A549 (cell line): ENCODE measurements around the gene FUT8. TPM values are rescaled to one million over a fixed set of nuclear protein-coding genes. Genes with fewer than 3 reads are reported as not detected.

ENCODE experiments used
- ATAC-seq, 2 experiments: fragments of 200-7000 bp in 1 of 2; fragments of >200 bp in 1 of 2; cut with Nextera tagmentation in 1 of 2; cut with Tn5 transposase in 1 of 2; 3 replicates each; pipeline versions ENCODE4 v1.8.0 to v1.9.1; 2018 to 2020; ENCODE audit warnings: mild to moderate bottlenecking in 1 of 2, moderate library complexity in 1 of 2
- CTCF ChIA-PET: fragments of 300-600 bp; sonication (Branson Sonifier 250); formaldehyde crosslinking; extraction: SDS; loops from one replicate; lab custom pipeline; 2021; ENCODE audit warnings: antibody characterized with exemption, inconsistent platforms; lab: Yijun Ruan, JAX
- POLR2A ChIA-PET: fragments of 350-600 bp; formaldehyde crosslinking; extraction: SDS; loops from one replicate; lab custom pipeline; 2021; ENCODE audit warnings: antibody characterized with exemption, inconsistent platforms; lab: Yijun Ruan, JAX
- DNase-seq, 2 experiments: peaks; one replicate each; pipeline versions ENCODE4 v3.0.0 to v3.0.0-alpha.2; 2011 to 2016; ENCODE audit warnings: low read depth in 1 of 2, low spot score in 1 of 2
- FAIRE-seq: peaks from 2 replicates; lab custom pipeline; 2011; peaks lifted over from hg19 to GRCh38; lab: Jason Lieb, UNC
- H3K27ac ChIP-seq, 2 experiments: fragments of >200 bp; sonication (Bioruptor Twin); formaldehyde crosslinking; 3 replicates each; pipeline ENCODE4 v1.5.1; 2016 to 2017
- H3K4me1 ChIP-seq: fragments of >200 bp; sonication (Bioruptor Twin); formaldehyde crosslinking; 3 replicates; pipeline ENCODE4 v1.6.1; 2016
- H3K4me2 ChIP-seq: fragments of >200 bp; sonication (Bioruptor Twin); formaldehyde crosslinking; 3 replicates; pipeline ENCODE4 v1.6.1; 2016
- H3K4me3 ChIP-seq: fragments of >200 bp; sonication (Bioruptor Twin); formaldehyde crosslinking; 3 replicates; pipeline ENCODE4 v1.5.1; 2016
- H3K9me3 ChIP-seq: fragments of >200 bp; sonication (Bioruptor Twin); formaldehyde crosslinking; 3 replicates; pipeline ENCODE4 v1.6.1; 2016
- CBX2 ChIP-seq: fragments of 200-600 bp; sonication (generic); IDR thresholded peaks from 2 replicates; pipeline ENCODE4 v1.6.1; 2016; ENCODE audit warnings: low read depth, mild to moderate bottlenecking, borderline replicate concordance
- CEBPB ChIP-seq, 2 experiments: fragments of >200 bp in 1 of 2; sonication (Bioruptor Twin) in 1 of 2; formaldehyde crosslinking in 1 of 2; IDR thresholded peaks; 2 replicates each; pipeline ENCODE4 v1.6.1; 2012 to 2016
- EHMT2 ChIP-seq: fragments of 200-600 bp; sonication (generic); IDR thresholded peaks from 2 replicates; pipeline ENCODE4 v1.6.1; 2016; ENCODE audit warnings: antibody characterized with exemption, low read depth, mild to moderate bottlenecking, moderate library complexity
- ELK1 ChIP-seq: fragments of 150-350 bp; IDR thresholded peaks from 2 replicates; pipeline ENCODE4 v1.6.1; 2014; ENCODE audit warnings: low read depth, mild to moderate bottlenecking, low read length
- ESRRA ChIP-seq: fragments of 150-350 bp; IDR thresholded peaks from 2 replicates; pipeline ENCODE4 v1.6.1; 2014; ENCODE audit warnings: mild to moderate bottlenecking, low read length, borderline replicate concordance
- FOXS1 ChIP-seq: fragments of 250-450 bp; sonication (Bioruptor Pico); IDR thresholded peaks from 2 replicates; pipeline ENCODE4 v1.5.0; 2020; ENCODE audit warnings: mild to moderate bottlenecking, moderate library complexity
- GATA3 ChIP-seq: IDR thresholded peaks from 2 replicates; pipeline ENCODE4 v1.6.1; 2012; ENCODE audit warnings: borderline replicate concordance
- HEYL ChIP-seq: fragments of 250-450 bp; sonication (Bioruptor Pico); IDR thresholded peaks from 2 replicates; pipeline ENCODE4 v1.8.0; 2021; ENCODE audit warnings: mild to moderate bottlenecking, moderate library complexity
- JUN ChIP-seq, 2 experiments: fragments of >200 bp; sonication (Bioruptor Twin); formaldehyde crosslinking; IDR thresholded peaks; 2 replicates in 1 of 2; 3 replicates in 1 of 2; pipeline ENCODE4 v1.6.1; 2016 to 2017
- JUNB ChIP-seq: fragments of >200 bp; sonication (Bioruptor Twin); formaldehyde crosslinking; IDR thresholded peaks from 2 replicates; pipeline ENCODE4 v1.6.1; 2016
- KDM1A ChIP-seq: fragments of 200-600 bp; sonication (generic); IDR thresholded peaks from 2 replicates; pipeline ENCODE4 v1.6.1; 2016; ENCODE audit warnings: low read depth, mild to moderate bottlenecking
- MAZ ChIP-seq: fragments of 150-350 bp; IDR thresholded peaks from 2 replicates; pipeline ENCODE4 v1.6.1; 2014; ENCODE audit warnings: antibody characterized with exemption, low read depth, low read length, borderline replicate concordance
- MYC ChIP-seq: IDR thresholded peaks from 2 replicates; pipeline ENCODE4 v1.6.1; 2012; ENCODE audit warnings: mild to moderate bottlenecking, inconsistent platforms, low read length, improper control_type of control experiment, borderline replicate concordance
- NFE2L2 ChIP-seq: fragments of 150-350 bp; conservative IDR thresholded peaks from 2 replicates; pipeline ENCODE4 v1.6.1; 2014; ENCODE audit warnings: low read length
- POLR2A ChIP-seq: IDR thresholded peaks from 2 replicates; pipeline ENCODE4 v1.6.1; 2012; ENCODE audit warnings: mild to moderate bottlenecking, low read length
- POLR2AphosphoS2 ChIP-seq: conservative IDR thresholded peaks from 2 replicates; pipeline ENCODE4 v1.6.1; 2012; ENCODE audit warnings: low read length, improper control_type of control experiment, inconsistent platforms
- RAD21 ChIP-seq, 2 experiments: fragments of >200 bp in 1 of 2; sonication (Bioruptor Twin) in 1 of 2; formaldehyde crosslinking in 1 of 2; IDR thresholded peaks in 1 of 2; conservative IDR thresholded peaks in 1 of 2; 2 replicates in 1 of 2; 3 replicates in 1 of 2; pipeline ENCODE4 v1.6.1; 2012 to 2018; ENCODE audit warnings: inconsistent platforms in 1 of 2
- RARB ChIP-seq: fragments of 250-450 bp; sonication (Bioruptor Pico); IDR thresholded peaks from 2 replicates; pipeline ENCODE4 v1.8.0; 2021; ENCODE audit warnings: mild to moderate bottlenecking, moderate library complexity
- RCOR1 ChIP-seq: fragments of 150-350 bp; IDR thresholded peaks from 2 replicates; pipeline ENCODE4 v1.6.1; 2014; ENCODE audit warnings: antibody characterized with exemption, low read length, low read depth
- RFX5 ChIP-seq: fragments of 450-650 bp; IDR thresholded peaks from 2 replicates; pipeline ENCODE4 v1.7.1; 2014; ENCODE audit warnings: antibody characterized with exemption, mild to moderate bottlenecking, moderate library complexity
- SMC3 ChIP-seq: fragments of >200 bp; sonication (Bioruptor Twin); formaldehyde crosslinking; IDR thresholded peaks from 3 replicates; pipeline ENCODE4 v1.6.1; 2018; ENCODE audit warnings: inconsistent platforms
- TFCP2L1 ChIP-seq: fragments of 250-450 bp; sonication (Bioruptor Pico); IDR thresholded peaks from 2 replicates; pipeline ENCODE4 v1.5.0; 2021; ENCODE audit warnings: mild to moderate bottlenecking
- TP53 ChIP-seq: fragments of 250-450 bp; sonication (Bioruptor Pico); IDR thresholded peaks from 2 replicates; pipeline ENCODE4 v1.5.0; 2021; ENCODE audit warnings: mild to moderate bottlenecking, moderate library complexity
- ZFP36 ChIP-seq: fragments of 450-650 bp; IDR thresholded peaks from 2 replicates; pipeline ENCODE4 v1.6.1; 2014; ENCODE audit warnings: borderline replicate concordance; ENCODE audit not compliant: partially characterized antibody
- ZSCAN20 ChIP-seq: fragments of 250-450 bp; sonication (Bioruptor Pico); IDR thresholded peaks from 2 replicates; pipeline ENCODE4 v1.8.0; 2022; ENCODE audit warnings: mild to moderate bottlenecking, moderate library complexity
- whole genome bisulfite sequencing: methylation state at CpG from one replicate; pipeline ENCODE4 v1.1.6; 2017; ENCODE audit errors: missing lambda C conversion rate; 5-methylcytosine and 5-hydroxymethylcytosine counted together
- polyA plus RNA-seq, 4 experiments: library from polyadenylated mRNA; depleted of rRNA in 3 of 4; stranded (reverse); fragments of >200 nt; fragmentation: RNase III in 1 of 4; extraction: RNeasy Plus Mini Kit Qiagen cat#74134 plus additional on column Dnase treatment in 1 of 4; gene quantifications; 2 replicates in 3 of 4; 3 replicates in 1 of 4; pipeline ENCODE4 v1.2.3, GENCODE V29; 2011 to 2017
- TF ChIP-seq, protein P1 (sequence below): fragments of 200-600 bp; sonication (generic); IDR thresholded peaks from 2 replicates; pipeline ENCODE4 v1.6.1; 2016; ENCODE audit warnings: antibody characterized with exemption, mild to moderate bottlenecking, moderate library complexity
- TF ChIP-seq, protein P2 (sequence below): IDR thresholded peaks from 2 replicates; pipeline ENCODE4 v1.6.1; 2012
- TF ChIP-seq, protein P3 (sequence below): fragments of 250-450 bp; sonication (Bioruptor Pico); IDR thresholded peaks from 2 replicates; pipeline ENCODE4 v1.5.0; 2021; ENCODE audit warnings: mild to moderate bottlenecking, moderate library complexity, borderline replicate concordance

FUT8 gene
- polyA plus RNA-seq, 2 of the 4 experiments (the other 2 are of a cell fraction): 20.3 to 22.9 TPM

- CTCF ChIA-PET: no interaction called here
- TF ChIP-seq RAD21 (conservative IDR thresholded peaks at IDR 0.05 in 1 of 2, IDR thresholded peaks at IDR 0.05 in 1 of 2): no peak
- TF ChIP-seq RCOR1: no peak
- TF ChIP-seq MAZ: no peak
- TF ChIP-seq JUN (IDR thresholded peaks at IDR 0.05): no peak
- no peak for TF ChIP-seq EHMT2
- TF ChIP-seq, all 56 proteins: peak for 0
- ATAC-seq (no peak), FAIRE-seq (no peak), DNase-seq (no peak)
- POLR2A ChIA-PET: no interaction called here
- H3K4me1 ChIP-seq: peaks cover 5% of the 10 kb centered on the region; the same call in 2 of the 3 replicates
- H3K9me3 ChIP-seq: peaks cover 4% of the 10 kb centered on the region; the same call in 1 of the 3 replicates
- 72% methylated on average over 4 of the region's 4 CpGs for WGBS
- no peak overlapping the region for H3K4me2 ChIP-seq
- H3K4me3 ChIP-seq: no peak overlapping the region
- no peak overlapping the region for H3K27ac ChIP-seq
Measured at GRCh38 chr14:65703996-65704395, 291.5 kb downstream of the FUT8 start.

- CTCF ChIA-PET: no interaction called here
- Histone ChIP-seq H3K4me2 (no peak overlapping the region), H3K4me3 (no peak overlapping the region), H3K4me1 (peaks cover 5% of the 10 kb centered on the region; the same call in 2 of the 3 replicates), H3K27ac (no peak overlapping the region), H3K9me3 (peaks cover 4% of the 10 kb centered on the region; the same call in 1 of the 3 replicates)
- no peak for DNase-seq
- POLR2A ChIA-PET: no interaction called here
- FAIRE-seq: no peak
- 40% methylated on average over 2 of the region's 2 CpGs for WGBS
- TF ChIP-seq CBX2 (no peak), RARB (CRISPR knock-in tag) (no peak), KDM1A (no peak), HEYL (CRISPR knock-in tag) (no peak), TP53 (CRISPR knock-in tag) (no peak), EHMT2 (no peak), ZFP36 (no peak), GATA3 (no peak), CEBPB (IDR thresholded peaks at IDR 0.05) (no peak), NFE2L2 (no peak), ESRRA (no peak)
- TF ChIP-seq, protein P1, sequence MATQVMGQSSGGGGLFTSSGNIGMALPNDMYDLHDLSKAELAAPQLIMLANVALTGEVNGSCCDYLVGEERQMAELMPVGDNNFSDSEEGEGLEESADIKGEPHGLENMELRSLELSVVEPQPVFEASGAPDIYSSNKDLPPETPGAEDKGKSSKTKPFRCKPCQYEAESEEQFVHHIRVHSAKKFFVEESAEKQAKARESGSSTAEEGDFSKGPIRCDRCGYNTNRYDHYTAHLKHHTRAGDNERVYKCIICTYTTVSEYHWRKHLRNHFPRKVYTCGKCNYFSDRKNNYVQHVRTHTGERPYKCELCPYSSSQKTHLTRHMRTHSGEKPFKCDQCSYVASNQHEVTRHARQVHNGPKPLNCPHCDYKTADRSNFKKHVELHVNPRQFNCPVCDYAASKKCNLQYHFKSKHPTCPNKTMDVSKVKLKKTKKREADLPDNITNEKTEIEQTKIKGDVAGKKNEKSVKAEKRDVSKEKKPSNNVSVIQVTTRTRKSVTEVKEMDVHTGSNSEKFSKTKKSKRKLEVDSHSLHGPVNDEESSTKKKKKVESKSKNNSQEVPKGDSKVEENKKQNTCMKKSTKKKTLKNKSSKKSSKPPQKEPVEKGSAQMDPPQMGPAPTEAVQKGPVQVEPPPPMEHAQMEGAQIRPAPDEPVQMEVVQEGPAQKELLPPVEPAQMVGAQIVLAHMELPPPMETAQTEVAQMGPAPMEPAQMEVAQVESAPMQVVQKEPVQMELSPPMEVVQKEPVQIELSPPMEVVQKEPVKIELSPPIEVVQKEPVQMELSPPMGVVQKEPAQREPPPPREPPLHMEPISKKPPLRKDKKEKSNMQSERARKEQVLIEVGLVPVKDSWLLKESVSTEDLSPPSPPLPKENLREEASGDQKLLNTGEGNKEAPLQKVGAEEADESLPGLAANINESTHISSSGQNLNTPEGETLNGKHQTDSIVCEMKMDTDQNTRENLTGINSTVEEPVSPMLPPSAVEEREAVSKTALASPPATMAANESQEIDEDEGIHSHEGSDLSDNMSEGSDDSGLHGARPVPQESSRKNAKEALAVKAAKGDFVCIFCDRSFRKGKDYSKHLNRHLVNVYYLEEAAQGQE: no peak
- no peak for ATAC-seq
Measured at GRCh38 chr14:65704437-65704836, 291.9 kb downstream of the FUT8 start.

DNA sequence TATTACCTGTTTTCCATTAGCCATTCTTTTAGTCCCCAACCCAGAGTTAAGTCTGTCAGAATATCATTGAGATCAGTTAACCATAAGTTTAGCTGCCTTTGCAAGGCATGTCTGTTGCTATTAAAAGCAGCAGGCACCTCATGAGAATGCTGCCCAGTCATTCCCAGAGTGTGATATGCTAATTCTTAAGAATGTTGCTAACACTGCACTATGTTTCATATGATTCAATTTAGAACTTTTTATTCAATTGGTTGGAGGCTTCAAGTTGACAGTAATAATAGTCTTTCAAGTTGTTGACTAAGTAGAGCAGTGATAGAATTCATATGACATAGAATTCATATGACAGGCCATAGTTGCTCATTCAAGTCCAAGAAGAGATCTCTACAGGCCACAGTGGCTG, 292.3 kb downstream of the FUT8 start:
- FAIRE-seq: no peak

More for the DNA sequence above, 292.3 kb downstream of the FUT8 start:
- ATAC-seq: no peak
- ChIA-PET CTCF (no interaction called here), POLR2A (no interaction called here)
- Histone ChIP-seq H3K4me1 (peaks cover 5% of the 10 kb centered on the region; the same call in 2 of the 3 replicates), H3K4me2 (no peak overlapping the region), H3K27ac (no peak overlapping the region), H3K4me3 (no peak overlapping the region), H3K9me3 (peaks cover 4% of the 10 kb centered on the region; the same call in 1 of the 3 replicates)
- TF ChIP-seq CEBPB (IDR thresholded peaks at IDR 0.05) (no peak), TFCP2L1 (CRISPR knock-in tag) (no peak), RAD21 (conservative IDR thresholded peaks at IDR 0.05 in 1 of 2, IDR thresholded peaks at IDR 0.05 in 1 of 2) (no peak), POLR2A (no peak), TP53 (CRISPR knock-in tag) (no peak), ZSCAN20 (no peak), CBX2 (no peak), JUNB (no peak), ELK1 (no peak), RFX5 (no peak), SMC3 (no peak), RARB (CRISPR knock-in tag) (no peak), FOXS1 (CRISPR knock-in tag) (no peak), POLR2AphosphoS2 (no peak), MYC (no peak), EHMT2 (no peak), NFE2L2 (no peak)
- TF ChIP-seq, protein P2, sequence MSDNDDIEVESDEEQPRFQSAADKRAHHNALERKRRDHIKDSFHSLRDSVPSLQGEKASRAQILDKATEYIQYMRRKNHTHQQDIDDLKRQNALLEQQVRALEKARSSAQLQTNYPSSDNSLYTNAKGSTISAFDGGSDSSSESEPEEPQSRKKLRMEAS: no peak
- TF ChIP-seq, protein P3, sequence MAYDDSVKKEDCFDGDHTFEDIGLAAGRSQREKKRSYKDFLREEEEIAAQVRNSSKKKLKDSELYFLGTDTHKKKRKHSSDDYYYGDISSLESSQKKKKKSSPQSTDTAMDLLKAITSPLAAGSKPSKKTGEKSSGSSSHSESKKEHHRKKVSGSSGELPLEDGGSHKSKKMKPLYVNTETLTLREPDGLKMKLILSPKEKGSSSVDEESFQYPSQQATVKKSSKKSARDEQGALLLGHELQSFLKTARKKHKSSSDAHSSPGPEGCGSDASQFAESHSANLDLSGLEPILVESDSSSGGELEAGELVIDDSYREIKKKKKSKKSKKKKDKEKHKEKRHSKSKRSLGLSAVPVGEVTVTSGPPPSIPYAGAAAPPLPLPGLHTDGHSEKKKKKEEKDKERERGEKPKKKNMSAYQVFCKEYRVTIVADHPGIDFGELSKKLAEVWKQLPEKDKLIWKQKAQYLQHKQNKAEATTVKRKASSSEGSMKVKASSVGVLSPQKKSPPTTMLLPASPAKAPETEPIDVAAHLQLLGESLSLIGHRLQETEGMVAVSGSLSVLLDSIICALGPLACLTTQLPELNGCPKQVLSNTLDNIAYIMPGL (CRISPR knock-in tag): no peak
- no peak for DNase-seq
